MM.1S (cell line): ENCODE measurements around the gene TAS2R10.

Experiments used
- DNase-seq: peaks from one replicate; pipeline ENCODE4 v3.0.0-alpha.2; 2015
- H2AFZ ChIP-seq: fragments of 300-600 bp; sonication (generic); 2 replicates; pipeline ENCODE4 v1.6.0; 2016; ENCODE audit warnings: antibody characterized with exemption, low read length
- H3F3A ChIP-seq: fragments of 300-600 bp; sonication (generic); 2 replicates; pipeline ENCODE4 v1.6.1; 2016; ENCODE audit warnings: mild to moderate bottlenecking, antibody characterized with exemption, low read length, moderate library complexity, mixed read lengths; ENCODE audit not compliant: insufficient read depth
- H3K27ac ChIP-seq: fragments of 300-600 bp; sonication (generic); 2 replicates; pipeline ENCODE4 v1.5.1; 2016; ENCODE audit warnings: mild to moderate bottlenecking, low read length
- H3K27me3 ChIP-seq: fragments of 300-600 bp; sonication (generic); replicated peaks from 2 replicates; pipeline ENCODE4 v1.6.0; 2016; ENCODE audit warnings: low read length; ENCODE audit not compliant: insufficient read depth
- H3K36me3 ChIP-seq: fragments of 300-600 bp; sonication (generic); replicated peaks from 2 replicates; pipeline ENCODE4 v1.6.1; 2016; ENCODE audit warnings: mild to moderate bottlenecking, low read length, mixed read lengths; ENCODE audit not compliant: insufficient read depth
- H3K4me1 ChIP-seq: fragments of 300-600 bp; sonication (generic); 2 replicates; pipeline ENCODE4 v1.6.1; 2016; ENCODE audit warnings: low read length, mixed read lengths
- H3K4me2 ChIP-seq: fragments of 300-600 bp; sonication (generic); 2 replicates; pipeline ENCODE4 v1.6.0; 2016; ENCODE audit warnings: low read depth, low read length
- H3K4me3 ChIP-seq: fragments of 300-600 bp; sonication (generic); 2 replicates; pipeline ENCODE4 v1.5.1; 2016; ENCODE audit warnings: low read length, mixed read lengths
- H3K79me2 ChIP-seq: fragments of 300-600 bp; sonication (generic); 2 replicates; pipeline ENCODE4 v1.6.1; 2016; ENCODE audit warnings: mixed run types, low read length, mixed read lengths
- H3K9ac ChIP-seq: fragments of 300-600 bp; sonication (generic); 2 replicates; pipeline ENCODE4 v1.6.1; 2016; ENCODE audit warnings: low read length, mixed read lengths
- H3K9me2 ChIP-seq: fragments of 300-600 bp; sonication (generic); replicated peaks from 2 replicates; pipeline ENCODE4 v1.6.1; 2016; ENCODE audit warnings: mild to moderate bottlenecking, low read length, mixed read lengths; ENCODE audit not compliant: insufficient read depth
- H3K9me3 ChIP-seq: fragments of 300-600 bp; sonication (generic); replicated peaks from 2 replicates; pipeline ENCODE4 v1.6.1; 2016; ENCODE audit warnings: mild to moderate bottlenecking, low read length, mixed read lengths; ENCODE audit not compliant: insufficient read depth
- H4K20me1 ChIP-seq: fragments of 300-600 bp; sonication (generic); 2 replicates; pipeline ENCODE4 v1.6.1; 2016; ENCODE audit warnings: mild to moderate bottlenecking, low read length, moderate library complexity, mixed read lengths; ENCODE audit not compliant: insufficient read depth
- CTCF ChIP-seq: fragments of 300-600 bp; sonication (generic); IDR thresholded peaks from 2 replicates; pipeline ENCODE4 v1.5.1; 2016; ENCODE audit warnings: antibody characterized with exemption, low read length, mixed read lengths
- EZH2 ChIP-seq: fragments of 300-600 bp; sonication (generic); optimal IDR thresholded peaks from 2 replicates; pipeline ENCODE3; 2017; ENCODE audit warnings: low read depth, mild to moderate bottlenecking, antibody characterized with exemption, low read length, mixed read lengths
- EZH2phosphoT487 ChIP-seq: fragments of 300-600 bp; sonication (generic); IDR thresholded peaks from 2 replicates; pipeline ENCODE4 v1.6.1; 2018; ENCODE audit warnings: antibody characterized with exemption, low read length

The TAS2R10 gene

GRCh38 chr12:10826258-10826657 is at the start of gene TAS2R10:
TSS of gene TAS2R10 (minus strand) at chr12:10826358. CDS start at chr12:10826269, 89 bp downstream.
- Histone ChIP-seq H3F3A (no peaks in the 10 kb centered on the region), H3K36me3 (no peaks in the 10 kb centered on the region), H4K20me1 (no peaks in the 10 kb centered on the region), H3K4me2 (no peak within 1 kb of the TSS), H3K79me2 (no peaks in the 10 kb centered on the region), H3K27me3 (no peaks in the 10 kb centered on the region), H3K4me3 (no peak within 1 kb of the TSS), H3K9ac (no peak within 1 kb of the TSS), H3K27ac (no peak within 1 kb of the TSS), H3K9me3 (no peaks in the 10 kb centered on the region), H3K9me2 (no peaks in the 10 kb centered on the region), H3K4me1 (no peaks in the 10 kb centered on the region), H2AFZ (no peak within 1 kb of the TSS)
- DNase-seq: no peak
- no peak for TF ChIP-seq EZH2
- TF ChIP-seq CTCF: no peak
- TF ChIP-seq EZH2phosphoT487: no peak

GRCh38 chr12:10873378-10873777 is 47.2 kb upstream of the TAS2R10 start:
- Histone ChIP-seq H3K9me3 (no peaks in the 10 kb centered on the region), H2AFZ (no peak overlapping the region), H3K4me2 (no peak overlapping the region), H3K4me1 (no peaks in the 10 kb centered on the region), H3K4me3 (no peak overlapping the region), H4K20me1 (no peaks in the 10 kb centered on the region), H3K27me3 (no peaks in the 10 kb centered on the region), H3K27ac (no peak overlapping the region), H3K36me3 (no peaks in the 10 kb centered on the region), H3K9me2 (no peaks in the 10 kb centered on the region), H3K79me2 (no peaks in the 10 kb centered on the region), H3F3A (no peaks in the 10 kb centered on the region), H3K9ac (no peak overlapping the region)
- DNase-seq: no peak
- no peak for TF ChIP-seq EZH2
- no peak for TF ChIP-seq EZH2phosphoT487
- no peak for TF ChIP-seq CTCF

- no peaks in the 10 kb centered on the region for H3K9me2 ChIP-seq
- no peak for DNase-seq
- H3K4me2 ChIP-seq: no peak overlapping the region
- H3K79me2 ChIP-seq: no peaks in the 10 kb centered on the region
- no peaks in the 10 kb centered on the region for H3K36me3 ChIP-seq
- no peaks in the 10 kb centered on the region for H3K27me3 ChIP-seq
- no peaks in the 10 kb centered on the region for H3F3A ChIP-seq
- TF ChIP-seq EZH2: no peak
- no peak for TF ChIP-seq CTCF
- no peak for TF ChIP-seq EZH2phosphoT487
- no peak overlapping the region for H3K27ac ChIP-seq
- no peaks in the 10 kb centered on the region for H3K4me1 ChIP-seq
- no peak overlapping the region for H2AFZ ChIP-seq
- H3K9ac ChIP-seq: no peak overlapping the region
- H4K20me1 ChIP-seq: no peaks in the 10 kb centered on the region
- H3K4me3 ChIP-seq: no peak overlapping the region
- H3K9me3 ChIP-seq: no peaks in the 10 kb centered on the region
These were observed 41.2 kb upstream of the TAS2R10 start for GRCh38 chr12:10867381-10867780.
